UCSD-AML1 (cell line): ENCODE data around the gene SLX4IP.

Source experiments
- DNase-seq: peaks from one replicate; lab custom pipeline; 2025; ENCODE audit not compliant: unreplicated experiment; lab: John Stamatoyannopoulos, UW

Gene SLX4IP

DNA sequence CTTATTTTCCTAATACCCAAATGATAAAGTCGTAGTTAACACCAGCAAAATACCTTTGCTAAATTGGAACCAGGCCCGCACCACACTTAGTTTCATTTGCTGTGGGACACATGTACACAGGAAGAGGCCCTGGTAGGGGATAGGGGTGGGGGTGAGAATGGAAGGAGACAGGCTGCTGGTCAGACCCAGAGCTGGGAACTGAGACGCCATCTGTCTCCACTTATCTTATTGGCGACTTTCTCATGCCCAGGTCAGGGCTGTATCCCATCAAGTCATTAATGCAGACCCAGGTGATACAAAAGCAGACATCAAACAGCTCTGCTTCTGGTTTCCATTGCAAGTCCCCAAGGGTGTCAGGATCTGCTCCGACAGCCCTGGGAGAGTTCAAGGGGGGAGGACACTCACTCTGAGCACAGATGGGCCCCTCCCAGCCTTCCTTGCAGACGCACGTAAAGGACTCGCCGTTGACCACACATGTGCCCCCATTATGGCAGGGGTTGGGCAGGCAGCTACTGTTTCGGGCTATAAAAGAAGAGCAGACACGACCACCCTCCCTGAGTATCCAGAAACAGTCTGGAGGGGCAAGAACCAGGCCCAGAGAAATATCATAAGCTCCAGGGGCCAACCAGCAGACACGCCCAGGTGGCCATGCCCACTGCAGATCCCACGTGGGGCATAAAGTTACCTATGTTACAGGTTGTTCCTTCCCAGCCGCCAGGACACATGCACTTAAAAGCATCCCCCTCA is 209.5 kb downstream of the SLX4IP start:
- no peak for DNase-seq

DNA sequence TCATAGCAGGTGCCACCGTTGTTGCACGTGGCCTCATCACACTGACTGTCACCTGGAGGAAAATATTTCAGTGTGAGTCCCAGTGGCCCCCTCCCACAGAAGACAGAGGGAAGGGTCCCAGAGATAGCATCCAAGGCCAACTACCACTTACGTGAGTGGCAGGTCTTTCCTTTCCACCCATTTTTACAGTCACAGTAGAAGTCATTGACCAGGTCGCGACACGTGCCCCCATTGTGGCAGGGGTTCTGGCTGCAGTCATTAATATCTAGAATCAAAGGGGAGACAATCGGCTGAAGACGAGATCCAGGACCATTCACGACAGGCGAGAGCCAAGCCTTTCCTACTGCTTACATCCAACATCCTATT is 210.1 kb downstream of the SLX4IP start:
- DNase-seq = no peak

DNA sequence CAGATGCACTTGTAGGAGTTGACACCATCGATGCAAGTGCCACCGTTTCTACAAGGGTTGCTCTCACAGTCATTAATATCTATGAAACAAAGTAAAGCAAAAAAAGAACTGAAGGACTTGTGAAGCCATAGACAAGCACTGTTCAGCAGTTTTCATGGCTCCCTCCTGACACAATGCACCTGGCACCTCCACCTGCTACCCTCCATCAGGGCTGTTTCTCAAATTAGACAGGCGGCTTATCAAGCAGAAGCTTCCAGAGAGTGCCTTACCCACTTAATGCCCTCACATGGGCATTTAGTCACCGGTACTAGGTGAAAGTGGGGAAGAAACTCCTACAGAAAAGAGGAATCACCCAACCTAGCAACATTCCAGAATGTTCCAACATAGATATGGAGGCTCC is 210.9 kb downstream of the SLX4IP start:
- DNase-seq = no peak

DNA sequence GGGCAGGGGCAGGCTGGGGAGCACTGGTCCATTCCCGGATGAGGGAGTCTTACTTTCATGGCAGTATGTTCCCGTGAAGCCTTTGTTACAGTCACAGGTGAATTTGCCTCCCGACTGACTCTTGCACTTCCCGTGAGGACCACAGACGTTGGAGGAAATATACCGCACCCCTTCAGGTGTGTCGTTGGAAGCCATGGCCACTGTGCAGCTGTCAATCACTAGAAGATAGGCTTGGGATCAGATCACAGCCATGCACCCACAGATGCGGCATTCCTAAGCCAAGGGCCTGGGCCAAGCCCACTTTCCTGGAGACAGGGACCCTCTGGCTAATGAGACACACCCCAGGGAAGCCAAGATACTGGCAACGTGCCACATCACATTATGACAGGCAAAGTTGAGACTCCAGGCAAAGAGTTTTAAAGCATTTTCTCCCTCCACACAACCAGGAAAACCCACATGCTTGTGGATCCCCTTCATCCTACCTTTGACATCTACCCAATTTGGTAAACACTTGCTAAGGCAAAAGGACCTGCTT is 211.8 kb downstream of the SLX4IP start:
- DNase-seq = no peak

DNA sequence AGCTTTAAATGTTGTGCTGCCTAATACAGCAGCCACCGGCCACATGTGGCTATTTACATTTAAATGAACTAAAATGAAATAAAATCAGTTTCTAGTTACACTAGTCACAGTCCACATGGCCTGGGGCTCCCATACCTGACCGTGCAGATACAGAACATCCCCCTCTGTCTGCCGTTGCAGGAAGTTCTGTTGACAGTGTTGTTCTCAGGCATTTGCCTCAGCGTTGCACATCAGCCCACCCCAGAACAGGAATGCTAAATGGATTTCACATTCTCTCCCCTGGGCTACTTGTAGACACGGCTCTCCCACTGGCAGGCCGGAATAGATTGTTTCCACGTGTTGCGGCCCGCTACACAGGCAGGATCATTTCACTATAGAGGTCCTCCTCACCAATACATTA is 212.4 kb downstream of the SLX4IP start:
- DNase-seq = no peak

DNA sequence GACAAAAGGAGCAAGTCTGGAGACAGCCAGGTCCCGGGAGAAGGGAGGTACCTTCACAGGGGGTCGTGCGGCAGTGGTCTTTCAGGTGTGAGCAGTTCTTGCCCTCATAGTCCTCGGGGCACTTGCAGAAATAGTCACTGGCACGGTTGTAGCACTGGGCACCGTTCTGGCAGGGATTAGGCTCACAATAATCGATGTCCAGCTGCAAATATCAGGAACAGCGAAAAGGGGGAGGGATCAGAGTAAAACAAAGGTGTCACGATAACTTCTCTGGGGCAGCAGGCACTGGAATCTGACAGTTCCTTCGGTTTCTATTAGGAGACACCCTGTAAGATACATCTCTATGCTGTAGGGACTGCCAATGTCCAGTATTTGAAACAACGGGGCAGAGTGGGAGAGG is 212.8 kb downstream of the SLX4IP start:
- DNase-seq = no peak

DNA sequence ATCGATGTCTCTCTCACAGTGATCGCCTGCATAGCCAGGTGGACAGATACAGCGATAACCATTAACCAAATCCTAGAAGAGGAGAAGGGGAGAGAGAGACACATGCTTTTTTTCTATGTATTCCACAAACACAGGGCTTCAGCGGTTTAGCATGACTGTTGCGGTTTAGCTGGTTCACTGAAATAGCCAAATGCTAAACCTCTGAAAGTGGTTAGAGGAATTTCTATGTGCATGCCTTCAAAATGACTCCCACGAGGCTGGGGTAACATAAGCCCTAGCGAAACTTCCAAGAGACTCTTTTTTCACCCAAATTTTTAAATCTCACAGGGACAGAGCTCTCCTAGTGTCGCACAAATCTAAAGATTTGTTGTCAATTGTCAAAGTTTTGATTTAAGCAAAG is 213.5 kb downstream of the SLX4IP start:
- no peak for DNase-seq

DNA sequence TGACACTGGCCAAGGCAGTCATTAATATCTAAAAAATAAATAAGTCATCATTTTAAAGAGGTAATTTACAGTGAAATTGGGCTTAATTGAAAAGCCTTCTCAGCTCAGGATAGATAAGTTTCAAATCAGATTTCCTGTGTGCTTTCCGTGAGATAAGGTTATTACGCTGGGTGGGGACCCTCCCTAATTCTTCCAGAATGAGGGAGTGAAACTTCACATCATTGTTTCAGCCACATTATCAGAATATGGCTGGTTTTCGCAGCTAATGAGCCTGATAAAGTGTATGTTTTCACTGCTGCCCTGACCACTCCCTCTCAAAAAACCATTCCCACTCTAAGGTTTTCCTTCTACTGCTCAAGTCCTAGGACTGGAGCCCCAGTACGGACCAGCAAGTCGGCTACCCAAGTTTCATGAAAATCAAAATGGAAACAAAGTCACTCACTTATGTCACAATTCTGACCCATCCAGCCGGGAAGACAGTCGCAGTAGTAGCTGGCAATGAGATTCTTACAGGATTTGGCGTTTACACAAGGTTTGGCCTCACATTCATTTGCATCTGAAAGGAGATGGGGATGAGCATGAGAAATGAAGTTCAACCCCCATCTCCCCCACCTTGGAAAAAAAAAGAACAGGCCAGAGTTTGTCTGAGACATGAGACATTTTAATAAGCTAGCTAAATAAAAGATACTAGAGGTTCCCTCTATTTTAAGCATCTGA is 214.1 kb downstream of the SLX4IP start:
- no peak for DNase-seq

DNA sequence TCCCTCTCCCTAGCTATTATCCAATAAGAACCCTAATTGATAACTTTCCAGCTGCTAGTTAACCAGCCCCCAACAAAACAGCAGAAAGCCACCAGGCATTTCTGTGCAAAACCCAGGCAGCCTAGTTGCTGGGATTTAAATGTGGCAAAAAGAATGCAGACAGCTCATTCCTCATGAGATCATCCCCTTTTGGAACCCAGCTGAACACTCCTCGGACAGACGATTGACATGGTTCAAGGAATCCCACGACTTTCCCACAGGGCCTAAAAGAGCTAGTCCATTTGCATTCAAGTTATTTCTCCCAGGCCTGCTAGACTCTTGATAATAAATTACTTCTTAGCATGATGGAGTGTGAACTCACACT is 214.7 kb downstream of the SLX4IP start:
- DNase-seq = no peak

DNA sequence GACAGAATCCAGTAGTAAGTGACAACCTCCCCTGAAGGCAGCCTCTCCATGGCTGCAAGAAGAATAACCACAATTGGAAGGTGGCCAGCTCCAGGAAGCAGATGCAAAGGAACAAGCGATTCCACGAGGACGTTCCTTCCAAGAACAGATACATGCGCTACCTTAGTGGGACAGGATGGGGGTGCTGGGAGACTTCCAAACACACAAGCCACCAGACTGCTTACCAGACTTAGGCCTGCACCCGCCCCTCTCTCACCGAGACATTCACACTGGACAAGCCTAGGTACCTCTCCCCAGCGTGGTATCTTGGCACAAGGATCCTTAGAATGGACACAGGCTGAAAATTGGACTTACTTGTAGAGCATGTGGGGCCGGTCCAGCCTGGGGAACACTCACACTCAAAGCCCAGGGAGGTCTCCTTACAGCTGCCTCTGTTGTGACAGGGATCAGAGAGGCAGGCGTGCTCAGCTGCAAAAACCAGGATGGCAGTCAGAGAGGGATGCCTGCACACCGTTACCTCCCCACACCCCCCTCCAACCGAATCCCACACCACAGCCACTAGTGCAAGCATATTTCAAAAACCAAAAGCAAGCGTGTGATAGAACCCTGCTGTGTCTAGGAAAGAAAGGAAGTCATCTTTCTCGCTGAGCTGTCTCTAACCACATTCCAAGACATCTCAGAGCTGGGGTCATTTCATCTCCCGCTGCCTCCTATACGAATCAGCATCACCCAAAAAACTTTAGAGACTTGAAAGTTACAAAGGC is 216.3 kb downstream of the SLX4IP start:
- no peak for DNase-seq

DNA sequence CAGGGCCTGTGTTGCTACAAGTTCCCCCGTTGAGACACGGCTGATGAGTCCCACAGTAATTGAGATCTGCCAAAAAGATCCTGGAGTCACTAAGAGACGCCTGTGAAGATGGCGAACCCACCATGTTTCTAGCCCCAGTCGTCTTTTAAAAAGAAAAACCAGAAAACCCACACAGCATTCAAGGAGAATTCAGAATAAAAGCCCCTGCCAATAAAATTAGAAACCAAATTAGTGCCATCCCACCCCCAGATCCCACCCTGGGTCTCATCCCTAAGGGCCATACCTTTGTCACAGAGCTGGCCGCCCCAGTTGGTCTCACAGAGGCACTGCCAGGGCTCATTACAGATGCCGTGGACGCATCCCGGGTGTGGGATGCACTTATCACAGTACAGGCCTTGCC is 217.1 kb downstream of the SLX4IP start:
- DNase-seq = no peak

DNA sequence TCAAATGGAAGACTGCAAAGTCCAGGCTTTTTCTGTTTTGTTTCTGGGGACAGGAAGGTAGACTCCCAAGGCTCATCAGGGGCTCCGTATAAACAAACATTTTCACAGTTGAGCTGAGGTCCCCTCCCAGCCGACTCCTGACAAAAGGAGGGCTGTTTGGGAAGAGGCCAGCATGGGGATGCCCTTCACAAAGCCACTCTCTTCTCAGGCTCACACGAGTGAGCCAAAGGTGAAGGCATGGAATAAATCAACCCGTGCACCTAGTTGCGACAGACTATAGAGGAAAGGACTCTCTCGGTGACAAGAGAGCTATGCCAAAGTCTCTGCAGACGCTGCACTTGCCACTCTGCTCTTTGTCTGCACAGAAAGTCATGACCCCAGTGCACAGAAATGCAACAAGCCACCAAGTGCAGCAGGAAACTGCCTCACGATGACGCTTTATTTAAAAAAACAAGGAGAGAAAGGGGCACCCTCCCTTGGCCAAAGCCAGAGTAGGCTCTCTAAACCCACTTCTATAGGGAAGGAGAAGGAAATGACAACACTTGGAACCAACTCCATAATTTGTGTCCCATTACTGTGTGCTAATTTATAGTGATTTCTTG is 217.7 kb downstream of the SLX4IP start:
- no peak for DNase-seq

DNA sequence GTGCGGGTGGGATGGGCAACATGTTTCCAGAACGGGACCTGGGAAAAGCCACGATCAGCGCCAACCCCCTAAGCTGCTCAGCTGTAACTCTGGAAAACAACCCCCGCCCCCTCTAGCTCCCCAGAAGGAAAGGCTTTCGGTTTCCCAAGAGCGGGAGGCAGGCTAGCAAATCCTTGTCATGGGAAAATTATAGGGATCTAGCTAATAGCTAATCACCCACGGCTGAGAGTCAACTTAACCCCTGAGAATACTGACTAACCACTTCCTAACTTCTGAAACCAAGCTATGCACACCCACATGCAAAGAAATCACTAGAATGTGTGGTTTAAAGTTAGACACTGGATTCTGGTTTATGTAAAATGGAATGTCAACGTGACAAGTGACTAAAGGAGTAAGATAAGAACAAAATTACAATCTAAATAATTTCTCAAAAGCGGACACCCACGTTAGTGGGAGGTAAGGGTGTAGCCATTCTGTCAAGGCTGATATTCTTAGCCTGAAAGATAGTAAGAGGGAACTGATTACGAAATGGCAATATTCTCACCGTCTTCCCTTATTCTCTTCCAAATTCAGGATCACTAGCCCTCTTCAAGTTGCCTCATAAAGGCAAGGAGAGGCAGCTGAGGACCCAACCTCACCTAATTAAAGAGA is 218.6 kb downstream of the SLX4IP start:
- no peak for DNase-seq

DNA sequence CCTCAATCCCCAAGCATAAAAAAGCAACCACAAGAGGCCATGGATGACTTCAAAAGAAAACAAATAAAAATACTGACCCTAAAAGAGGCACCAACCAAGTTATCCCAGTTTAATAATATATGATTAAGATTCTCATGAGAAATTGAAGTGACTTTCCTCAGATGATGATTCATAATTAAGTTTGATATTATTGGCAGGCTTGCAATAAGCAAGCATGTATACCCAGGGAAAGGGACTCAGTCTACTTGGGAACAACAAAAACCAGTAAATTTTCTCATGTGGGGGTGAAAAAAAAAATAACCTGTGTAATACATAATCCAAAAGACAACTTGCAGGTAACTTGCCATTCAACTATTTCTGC is 219.1 kb downstream of the SLX4IP start:
- no peak for DNase-seq

DNA sequence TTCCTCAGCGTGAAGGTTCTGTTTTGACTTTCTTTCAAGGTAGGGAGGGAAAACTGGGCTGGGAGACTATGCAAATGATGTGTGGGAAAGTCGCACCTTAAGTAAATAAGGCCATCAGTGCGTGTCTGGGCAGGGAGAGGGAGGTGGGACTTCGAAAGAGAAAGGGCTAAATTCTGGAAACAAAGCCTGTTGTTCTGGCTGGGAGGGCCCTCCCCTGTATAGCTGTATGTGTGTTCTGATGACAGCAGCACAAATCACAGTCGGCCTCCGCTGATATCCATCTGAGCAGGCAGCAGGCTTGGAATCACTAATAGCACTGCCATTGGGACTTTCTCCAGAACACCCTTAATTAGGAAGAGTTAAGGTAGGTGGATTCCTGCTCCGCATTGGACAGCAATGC is 219.5 kb downstream of the SLX4IP start:
- no peak for DNase-seq

DNA sequence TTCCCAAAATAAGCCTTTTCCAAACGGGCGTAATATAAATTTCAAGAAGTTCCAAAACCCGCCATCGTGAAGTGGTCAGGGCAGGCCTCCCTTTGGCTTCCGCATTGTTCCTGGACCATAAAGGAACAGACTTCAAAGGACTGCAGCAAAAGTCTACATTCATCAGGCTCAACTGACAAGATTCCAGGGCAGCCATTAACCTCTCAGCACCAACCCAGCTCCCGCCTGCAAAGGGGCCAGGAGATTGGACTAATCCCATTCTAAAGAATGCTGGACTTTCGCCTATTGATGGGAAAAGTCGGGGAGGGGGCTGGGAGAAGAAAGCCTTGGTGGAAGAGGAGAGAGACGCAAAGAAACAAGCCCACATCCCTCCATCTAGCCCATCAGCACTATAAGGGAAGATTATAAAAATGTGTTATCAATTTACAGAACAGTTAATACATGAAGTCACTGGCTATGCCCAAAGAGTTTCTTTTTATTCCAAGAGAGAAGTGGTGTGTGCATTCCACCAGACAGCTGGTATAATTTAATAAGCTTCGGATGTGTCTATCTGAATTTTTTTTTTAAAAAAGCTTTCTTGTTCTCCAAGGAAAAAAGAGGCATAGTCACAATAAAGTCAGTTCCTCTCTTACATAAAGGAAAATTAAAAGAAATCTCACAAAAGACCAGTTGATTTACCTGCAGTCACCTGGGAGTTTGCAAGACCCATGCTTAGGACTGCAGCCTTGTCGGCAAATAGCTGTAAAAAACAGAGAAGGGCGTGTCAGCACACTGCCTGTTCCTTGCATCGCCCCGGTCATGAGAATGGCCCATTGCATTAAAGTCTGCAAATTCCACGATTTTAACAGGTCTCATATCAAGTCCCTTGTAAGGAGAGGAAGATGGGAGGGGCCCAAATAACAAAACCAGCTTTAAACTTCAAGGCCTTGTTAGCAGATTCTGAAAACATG is 220.9 kb downstream of the SLX4IP start:
- no peak for DNase-seq

DNA sequence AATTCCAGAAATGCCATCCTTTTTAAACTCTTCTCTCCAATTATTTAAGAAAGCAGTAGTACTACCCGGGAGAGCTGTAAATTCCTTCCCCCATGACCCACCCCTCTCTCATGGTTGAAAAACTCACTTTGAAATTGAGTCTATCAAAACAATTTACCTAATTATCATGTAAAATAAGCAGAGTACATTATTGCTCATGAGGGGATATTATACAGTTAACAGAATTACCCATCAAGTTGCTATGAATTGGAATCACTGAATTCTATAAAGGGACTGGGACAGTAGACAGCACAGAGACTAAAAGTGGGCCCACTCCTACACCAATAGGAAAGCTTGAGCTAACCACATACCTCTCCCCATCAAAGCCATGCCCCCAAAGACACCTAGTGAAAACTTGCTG is 222.3 kb downstream of the SLX4IP start:
- no peak for DNase-seq

DNA sequence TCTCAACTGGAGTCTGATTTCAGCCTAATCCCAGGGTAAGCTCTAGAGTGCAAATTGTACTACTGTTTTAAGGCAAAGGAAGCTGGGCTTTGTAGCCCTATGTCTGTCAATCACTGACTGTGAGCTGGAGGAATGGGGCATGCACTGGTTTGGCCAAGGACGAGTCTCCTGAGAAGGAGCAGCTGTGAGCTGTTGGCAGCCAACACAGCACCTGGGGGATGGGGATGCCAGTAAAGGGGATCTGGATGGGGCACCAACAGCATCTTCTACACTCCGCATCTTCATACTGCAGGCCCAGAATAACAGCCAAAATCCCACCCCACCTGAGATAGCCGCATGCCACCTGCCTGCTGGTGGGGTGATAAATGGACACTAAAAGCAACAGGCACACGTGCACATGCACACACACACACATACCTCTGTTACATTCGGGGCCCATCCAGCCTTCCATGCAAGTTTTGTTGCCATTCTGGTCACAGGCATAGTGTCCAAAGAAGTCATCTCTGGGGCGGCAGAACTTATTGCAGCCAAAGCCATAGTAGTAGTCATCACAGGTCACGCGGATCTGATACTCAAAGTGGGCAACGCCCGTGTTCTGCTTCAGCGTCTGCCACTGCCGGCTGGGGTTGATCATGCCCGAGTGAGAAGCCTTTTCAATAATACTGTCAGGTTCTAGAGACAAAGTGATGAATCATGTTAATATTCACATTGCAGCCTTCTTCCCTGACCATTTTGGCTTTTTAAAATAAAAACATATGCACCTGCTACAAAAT is 223.1 kb downstream of the SLX4IP start:
- no peak for DNase-seq
